ENCODE results near the gene MMP24. TPM values are rescaled to one million over a fixed set of nuclear protein-coding genes. Genes with fewer than 3 reads are reported as not detected.
A peak's percentile ranks its signal among the peaks of the same experiment; 100 is the strongest.
"Not testable (repeated sequence)": the region's sequence is repeated elsewhere in the genome, so short reads cannot be mapped to it uniquely, and the experiment has no call there.

MMP24 gene
- polyA plus RNA-seq, 6 donors from 2014 or later, result 0.05 to 0.09 (median 0.08) TPM; not detected in 1

- H3K4me3 Mint-ChIP-seq; DNase-seq; H3K9me3 Mint-ChIP-seq; H3K36me3 Mint-ChIP-seq; ATAC-seq (ENCODE audit: low read depth in 2 of 2); H3K27me3 Mint-ChIP-seq: not testable (repeated sequence)
- peak overlapping the region in 5 of 6 donors; percentile 75 to 97 (median 88) for H3K27ac Mint-ChIP-seq
- H3K4me1 Mint-ChIP-seq, result peaks cover 21 to 24% (median 23%) of the 10 kb centered on the region in 3 donors
These were observed 26.1 kb downstream of the MMP24 start for GRCh38 chr20:35252598-35252997.

GRCh38 chr20:35253010-35253409 lies 26.5 kb downstream of the MMP24 start:
- Mint-ChIP-seq H3K4me3 (no peak overlapping the region), H3K36me3 (no peaks in the 10 kb centered on the region), H3K27me3 (no peaks in the 10 kb centered on the region), H3K27ac (peak overlapping the region in 1 of 6 donors; percentile 74), H3K4me1 (peaks cover 21 to 24% (median 23%) of the 10 kb centered on the region in 3 donors), H3K9me3 (no peaks in the 10 kb centered on the region)
- DNase-seq (no peak), ATAC-seq (ENCODE audit: low read depth in 2 of 2) (no peak)

- Mint-ChIP-seq H3K27me3 (no peaks in the 10 kb centered on the region), H3K36me3 (no peaks in the 10 kb centered on the region), H3K4me1 (peaks cover 21 to 24% (median 23%) of the 10 kb centered on the region in 3 donors), H3K27ac (peak overlapping the region in 3 of 6 donors; percentile 23 to 67 (median 52)), H3K9me3 (no peaks in the 10 kb centered on the region), H3K4me3 (peak overlapping the region in 1 of 8 donors; percentile 55)
- DNase-seq (no peak), ATAC-seq (ENCODE audit: low read depth in 2 of 2) (no peak)
These were observed 28.0 kb downstream of the MMP24 start for GRCh38 chr20:35254448-35254999.

GRCh38 chr20:35257175-35257909 lies 30.9 kb downstream of the MMP24 start:
- ATAC-seq (ENCODE audit: low read depth in 2 of 2) (no peak), DNase-seq (no peak)
- Mint-ChIP-seq H3K36me3 (no peaks in the 10 kb centered on the region), H3K4me1 (peaks cover 2 to 3% (median 2%) of the 10 kb centered on the region in 3 donors), H3K4me3 (peak overlapping the region in 1 of 8 donors; percentile 42), H3K27me3 (no peaks in the 10 kb centered on the region), H3K9me3 (no peaks in the 10 kb centered on the region), H3K27ac (peak overlapping the region in 1 of 6 donors; percentile 76)

- ATAC-seq (ENCODE audit: low read depth in 2 of 2) (no peak), DNase-seq (no peak)
- Mint-ChIP-seq H3K27ac (no peak overlapping the region), H3K27me3 (no peaks in the 10 kb centered on the region), H3K4me1 (peaks cover 1 to 10% (median 9%) of the 10 kb centered on the region in 3 donors), H3K4me3 (no peak overlapping the region), H3K9me3 (no peaks in the 10 kb centered on the region), H3K36me3 (no peaks in the 10 kb centered on the region)
These were observed 33.9 kb downstream of the MMP24 start for GRCh38 chr20:35260426-35260825.

- H3K27me3 Mint-ChIP-seq; H3K27ac Mint-ChIP-seq; H3K36me3 Mint-ChIP-seq; ATAC-seq (ENCODE audit: low read depth in 2 of 2); DNase-seq; H3K4me3 Mint-ChIP-seq; H3K9me3 Mint-ChIP-seq: not testable (repeated sequence)
- peaks cover 1 to 14% (median 10%) of the 10 kb centered on the region in 3 donors for H3K4me1 Mint-ChIP-seq
These were observed 35.8 kb downstream of the MMP24 start for GRCh38 chr20:35262321-35262720.

GRCh38 chr20:35262731-35263531 lies 36.4 kb downstream of the MMP24 start:
- not testable (repeated sequence) for H3K27me3 Mint-ChIP-seq; H3K36me3 Mint-ChIP-seq; ATAC-seq (ENCODE audit: low read depth in 2 of 2); DNase-seq; H3K9me3 Mint-ChIP-seq
- Mint-ChIP-seq H3K4me3 (peak overlapping the region in 1 of 8 donors; percentile 61), H3K4me1 (peaks cover 6 to 17% (median 14%) of the 10 kb centered on the region in 3 donors), H3K27ac (peak overlapping the region in 2 of 6 donors; percentile 32 to 56)

GRCh38 chr20:35263532-35264341 lies 37.2 kb downstream of the MMP24 start:
- H3K27me3 Mint-ChIP-seq, result no peaks in the 10 kb centered on the region
- DNase-seq (no peak), ATAC-seq (ENCODE audit: low read depth in 2 of 2) (no peak)
- H3K4me3 Mint-ChIP-seq, result peak overlapping the region in 1 of 8 donors; percentile 61
- peaks cover 6 to 17% (median 16%) of the 10 kb centered on the region in 3 donors for H3K4me1 Mint-ChIP-seq
- peaks cover 0 to 5% of the 10 kb centered on the region in 2 donors for H3K36me3 Mint-ChIP-seq
- peak overlapping the region in 2 of 6 donors; percentile 17 to 32 for H3K27ac Mint-ChIP-seq
- no peaks in the 10 kb centered on the region for H3K9me3 Mint-ChIP-seq

- no peaks in the 10 kb centered on the region for H3K27me3 Mint-ChIP-seq
- H3K36me3 Mint-ChIP-seq, result peaks cover 0 to 5% of the 10 kb centered on the region in 2 donors
- H3K9me3 Mint-ChIP-seq, result no peaks in the 10 kb centered on the region
- no peak for ATAC-seq (ENCODE audit: low read depth in 2 of 2)
- DNase-seq, result no peak
- H3K4me1 Mint-ChIP-seq, result peaks cover 6 to 17% (median 16%) of the 10 kb centered on the region in 3 donors
- no peak overlapping the region for H3K27ac Mint-ChIP-seq
- H3K4me3 Mint-ChIP-seq, result no peak overlapping the region
These were observed 38.3 kb downstream of the MMP24 start for GRCh38 chr20:35264755-35265154.

- H3K27ac Mint-ChIP-seq, result no peak overlapping the region
- DNase-seq, result no peak
- no peak for ATAC-seq (ENCODE audit: low read depth in 2 of 2)
- peaks cover 6 to 22% (median 16%) of the 10 kb centered on the region in 3 donors for H3K4me1 Mint-ChIP-seq
- no peaks in the 10 kb centered on the region for H3K27me3 Mint-ChIP-seq
- peaks cover 0 to 12% of the 10 kb centered on the region in 2 donors for H3K36me3 Mint-ChIP-seq
- no peaks in the 10 kb centered on the region for H3K9me3 Mint-ChIP-seq
- no peak overlapping the region for H3K4me3 Mint-ChIP-seq
These were observed 40.6 kb downstream of the MMP24 start for GRCh38 chr20:35267092-35267491.

- H3K4me1 Mint-ChIP-seq, result peaks cover 4 to 13% (median 6%) of the 10 kb centered on the region in 3 donors
- H3K9me3 Mint-ChIP-seq, result no peaks in the 10 kb centered on the region
- DNase-seq (peak; percentile 19), ATAC-seq (ENCODE audit: low read depth in 2 of 2) (peak; percentile 40 to 63)
- no peaks in the 10 kb centered on the region for H3K27me3 Mint-ChIP-seq
- peaks cover 0 to 12% of the 10 kb centered on the region in 2 donors for H3K36me3 Mint-ChIP-seq
- H3K27ac Mint-ChIP-seq, result peak overlapping the region in 2 of 6 donors; percentile 38 to 53
- H3K4me3 Mint-ChIP-seq, result no peak overlapping the region
These were observed 42.7 kb downstream of the MMP24 start for GRCh38 chr20:35269055-35269781.
